PC-9 (cell line): Measurements from ENCODE around the gene GABPB2.

Experiments used
- EZH2 ChIP-seq: fragments of 200-600 bp; sonication (generic); IDR thresholded peaks from 2 replicates; pipeline ENCODE4 v1.8.0; 2017; ENCODE audit warnings: antibody characterized with exemption, low read depth
- TF ChIP-seq, protein P1 (sequence below): fragments of 200-600 bp; sonication (generic); conservative IDR thresholded peaks from 2 replicates; pipeline ENCODE4 v1.6.1; 2017; ENCODE audit warnings: mixed run types, antibody characterized with exemption, mild to moderate bottlenecking, moderate library complexity

DNA sequence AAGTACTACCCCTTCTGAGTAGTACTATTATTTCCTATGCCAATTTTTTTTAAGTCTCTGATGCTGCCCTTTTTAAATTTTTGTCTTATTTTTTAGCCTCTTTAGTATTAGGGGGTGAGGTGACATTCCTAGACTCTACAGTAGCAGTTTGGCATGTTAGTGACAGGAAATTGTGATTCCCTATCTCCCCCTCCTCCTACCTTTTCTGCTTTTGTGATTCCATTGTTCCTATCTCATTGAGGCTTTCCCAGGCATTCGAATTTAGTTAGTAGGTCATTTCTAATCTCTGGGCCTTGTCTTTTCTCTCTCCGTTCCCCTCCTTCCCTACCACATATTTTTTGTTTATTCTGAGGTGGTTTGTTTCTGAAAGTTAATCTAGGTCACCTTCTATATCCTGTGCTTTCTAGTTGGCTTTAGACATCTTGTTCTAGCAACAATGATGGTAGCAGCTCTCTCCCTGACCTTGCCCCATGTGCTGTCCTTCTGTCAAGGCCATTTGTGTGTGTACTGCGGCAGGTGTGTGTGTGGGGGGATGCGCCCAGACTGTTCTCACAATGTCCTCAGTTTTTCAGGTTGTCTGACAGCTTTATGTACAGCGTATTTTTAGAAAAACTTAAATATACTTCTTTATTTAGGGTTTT lies 54.3 kb downstream of the GABPB2 start:
- TF ChIP-seq, protein P1, sequence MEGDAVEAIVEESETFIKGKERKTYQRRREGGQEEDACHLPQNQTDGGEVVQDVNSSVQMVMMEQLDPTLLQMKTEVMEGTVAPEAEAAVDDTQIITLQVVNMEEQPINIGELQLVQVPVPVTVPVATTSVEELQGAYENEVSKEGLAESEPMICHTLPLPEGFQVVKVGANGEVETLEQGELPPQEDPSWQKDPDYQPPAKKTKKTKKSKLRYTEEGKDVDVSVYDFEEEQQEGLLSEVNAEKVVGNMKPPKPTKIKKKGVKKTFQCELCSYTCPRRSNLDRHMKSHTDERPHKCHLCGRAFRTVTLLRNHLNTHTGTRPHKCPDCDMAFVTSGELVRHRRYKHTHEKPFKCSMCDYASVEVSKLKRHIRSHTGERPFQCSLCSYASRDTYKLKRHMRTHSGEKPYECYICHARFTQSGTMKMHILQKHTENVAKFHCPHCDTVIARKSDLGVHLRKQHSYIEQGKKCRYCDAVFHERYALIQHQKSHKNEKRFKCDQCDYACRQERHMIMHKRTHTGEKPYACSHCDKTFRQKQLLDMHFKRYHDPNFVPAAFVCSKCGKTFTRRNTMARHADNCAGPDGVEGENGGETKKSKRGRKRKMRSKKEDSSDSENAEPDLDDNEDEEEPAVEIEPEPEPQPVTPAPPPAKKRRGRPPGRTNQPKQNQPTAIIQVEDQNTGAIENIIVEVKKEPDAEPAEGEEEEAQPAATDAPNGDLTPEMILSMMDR = no peak
- TF ChIP-seq EZH2 = no peak
